GM12878 (cell line): ENCODE results near the gene LTV1.
"Not testable (repeated sequence)": the region's sequence is repeated elsewhere in the genome, so short reads cannot be mapped to it uniquely, and the experiment has no call there.

Source experiments
- BHLHE40 ChIP-seq, 2 experiments: fragments of 450-650 bp in 1 of 2; IDR thresholded peaks; 2 replicates each; pipeline ENCODE4 v1.6.1; 2011 to 2017; ENCODE audit warnings: low read depth in 2 of 2, borderline replicate concordance in 1 of 2, improper control_type of control experiment in 1 of 2, low read length in 1 of 2, mild to moderate bottlenecking in 1 of 2
- CREM ChIP-seq: IDR thresholded peaks from 2 replicates; pipeline ENCODE4 v1.6.1; 2014; ENCODE audit warnings: antibody characterized with exemption, low read depth
- ESRRA ChIP-seq: IDR thresholded peaks from 2 replicates; pipeline ENCODE4 v1.6.1; 2012; ENCODE audit warnings: mild to moderate bottlenecking, low read length, improper control_type of control experiment
- EZH2 ChIP-seq: IDR thresholded peaks from 2 replicates; pipeline ENCODE4 v1.6.1; 2012; ENCODE audit warnings: low read depth, mild to moderate bottlenecking, control low read depth, inconsistent platforms, low read length, borderline replicate concordance; ENCODE audit not compliant: control insufficient read depth
- NR2C2 ChIP-seq: IDR thresholded peaks from 2 replicates; pipeline ENCODE4 v1.6.1; 2011; ENCODE audit warnings: borderline replicate concordance, low read depth; ENCODE audit not compliant: control insufficient read depth, insufficient read length
- PAX5 ChIP-seq: IDR thresholded peaks from 2 replicates; pipeline ENCODE4 v1.6.1; 2011; ENCODE audit warnings: low read depth, low read length, borderline replicate concordance
- POLR2A ChIP-seq: IDR thresholded peaks from 2 replicates; pipeline ENCODE4 v1.6.1; 2011; ENCODE audit warnings: low read depth, mild to moderate bottlenecking, low read length
- SMC3 ChIP-seq: IDR thresholded peaks from 2 replicates; pipeline ENCODE4 v1.6.1; 2011; ENCODE audit warnings: low read length, improper control_type of control experiment, borderline replicate concordance
- SP1 ChIP-seq: IDR thresholded peaks from one replicate; pipeline ENCODE4 v1.6.1; 2011; ENCODE audit warnings: low read depth, low read length
- YY1 ChIP-seq: IDR thresholded peaks from 2 replicates; pipeline ENCODE4 v1.6.1; 2011; ENCODE audit warnings: low read depth, mild to moderate bottlenecking, low read length
- TF ChIP-seq, protein P1 (sequence below), 3 experiments: IDR thresholded peaks in 2 of 3; conservative IDR thresholded peaks in 1 of 3; 2 replicates each; pipeline ENCODE4 v1.5.1; 2011; ENCODE audit warnings: low read depth in 3 of 3, low read length in 3 of 3, mild to moderate bottlenecking in 3 of 3, control low read depth in 2 of 3, moderate library complexity in 2 of 3, inconsistent platforms in 1 of 3, mixed read lengths in 1 of 3; ENCODE audit not compliant: control insufficient read depth in 2 of 3, insufficient read depth in 1 of 3; ENCODE audit errors: extremely low read depth in 1 of 3
- TF ChIP-seq, protein P2 (sequence below): fragments of 450-650 bp; IDR thresholded peaks from 2 replicates; pipeline ENCODE4 v1.6.1; 2017; ENCODE audit warnings: antibody characterized with exemption, mild to moderate bottlenecking, moderate library complexity
- TF ChIP-seq, protein P3 (sequence below): IDR thresholded peaks from 2 replicates; pipeline ENCODE4 v1.6.1; 2012; ENCODE audit warnings: low read depth, low read length, improper control_type of control experiment

GRCh38 chr6:143868808-143869207, 25.7 kb downstream of the LTV1 start:
- TF ChIP-seq, protein P1, sequence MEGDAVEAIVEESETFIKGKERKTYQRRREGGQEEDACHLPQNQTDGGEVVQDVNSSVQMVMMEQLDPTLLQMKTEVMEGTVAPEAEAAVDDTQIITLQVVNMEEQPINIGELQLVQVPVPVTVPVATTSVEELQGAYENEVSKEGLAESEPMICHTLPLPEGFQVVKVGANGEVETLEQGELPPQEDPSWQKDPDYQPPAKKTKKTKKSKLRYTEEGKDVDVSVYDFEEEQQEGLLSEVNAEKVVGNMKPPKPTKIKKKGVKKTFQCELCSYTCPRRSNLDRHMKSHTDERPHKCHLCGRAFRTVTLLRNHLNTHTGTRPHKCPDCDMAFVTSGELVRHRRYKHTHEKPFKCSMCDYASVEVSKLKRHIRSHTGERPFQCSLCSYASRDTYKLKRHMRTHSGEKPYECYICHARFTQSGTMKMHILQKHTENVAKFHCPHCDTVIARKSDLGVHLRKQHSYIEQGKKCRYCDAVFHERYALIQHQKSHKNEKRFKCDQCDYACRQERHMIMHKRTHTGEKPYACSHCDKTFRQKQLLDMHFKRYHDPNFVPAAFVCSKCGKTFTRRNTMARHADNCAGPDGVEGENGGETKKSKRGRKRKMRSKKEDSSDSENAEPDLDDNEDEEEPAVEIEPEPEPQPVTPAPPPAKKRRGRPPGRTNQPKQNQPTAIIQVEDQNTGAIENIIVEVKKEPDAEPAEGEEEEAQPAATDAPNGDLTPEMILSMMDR (IDR thresholded peaks at IDR 0.05 in 2 of 3, conservative IDR thresholded peaks at IDR 0.05 in 1 of 3; ENCODE audit: control insufficient read depth in 2 of 3, extremely low read depth in 1 of 3, insufficient read depth in 1 of 3, low read depth in 3 of 3, low read length in 3 of 3) = not testable (repeated sequence)
- not testable (repeated sequence) for TF ChIP-seq EZH2; SP1; CREM; POLR2A; BHLHE40 (IDR thresholded peaks at IDR 0.05; ENCODE audit: borderline replicate concordance in 1 of 2, low read depth in 2 of 2, low read length in 1 of 2); NR2C2; YY1; SMC3; PAX5; ESRRA
- TF ChIP-seq, protein P2, sequence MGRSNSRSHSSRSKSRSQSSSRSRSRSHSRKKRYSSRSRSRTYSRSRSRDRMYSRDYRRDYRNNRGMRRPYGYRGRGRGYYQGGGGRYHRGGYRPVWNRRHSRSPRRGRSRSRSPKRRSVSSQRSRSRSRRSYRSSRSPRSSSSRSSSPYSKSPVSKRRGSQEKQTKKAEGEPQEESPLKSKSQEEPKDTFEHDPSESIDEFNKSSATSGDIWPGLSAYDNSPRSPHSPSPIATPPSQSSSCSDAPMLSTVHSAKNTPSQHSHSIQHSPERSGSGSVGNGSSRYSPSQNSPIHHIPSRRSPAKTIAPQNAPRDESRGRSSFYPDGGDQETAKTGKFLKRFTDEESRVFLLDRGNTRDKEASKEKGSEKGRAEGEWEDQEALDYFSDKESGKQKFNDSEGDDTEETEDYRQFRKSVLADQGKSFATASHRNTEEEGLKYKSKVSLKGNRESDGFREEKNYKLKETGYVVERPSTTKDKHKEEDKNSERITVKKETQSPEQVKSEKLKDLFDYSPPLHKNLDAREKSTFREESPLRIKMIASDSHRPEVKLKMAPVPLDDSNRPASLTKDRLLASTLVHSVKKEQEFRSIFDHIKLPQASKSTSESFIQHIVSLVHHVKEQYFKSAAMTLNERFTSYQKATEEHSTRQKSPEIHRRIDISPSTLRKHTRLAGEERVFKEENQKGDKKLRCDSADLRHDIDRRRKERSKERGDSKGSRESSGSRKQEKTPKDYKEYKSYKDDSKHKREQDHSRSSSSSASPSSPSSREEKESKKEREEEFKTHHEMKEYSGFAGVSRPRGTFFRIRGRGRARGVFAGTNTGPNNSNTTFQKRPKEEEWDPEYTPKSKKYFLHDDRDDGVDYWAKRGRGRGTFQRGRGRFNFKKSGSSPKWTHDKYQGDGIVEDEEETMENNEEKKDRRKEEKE = not testable (repeated sequence)
- TF ChIP-seq, protein P3, sequence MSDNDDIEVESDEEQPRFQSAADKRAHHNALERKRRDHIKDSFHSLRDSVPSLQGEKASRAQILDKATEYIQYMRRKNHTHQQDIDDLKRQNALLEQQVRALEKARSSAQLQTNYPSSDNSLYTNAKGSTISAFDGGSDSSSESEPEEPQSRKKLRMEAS = not testable (repeated sequence)
